SK-N-SH treated with all-trans-retinoic acid at 6 μM for 48 hours (cell line): ENCODE data around the gene SLC8B1.

Source experiments
- ARNTL ChIP-seq: fragments of 450-650 bp; formaldehyde crosslinking; IDR thresholded peaks from 2 replicates; pipeline ENCODE4 v1.5.0; 2020; ENCODE audit warnings: low read depth, mild to moderate bottlenecking, moderate library complexity, borderline replicate concordance
- BACH2 ChIP-seq: fragments of 250-450 bp; sonication (Bioruptor Pico); IDR thresholded peaks from 2 replicates; pipeline ENCODE4 v1.9.0; 2021; ENCODE audit warnings: mild to moderate bottlenecking, borderline replicate concordance
- CSDC2 ChIP-seq: fragments of 250-450 bp; sonication (Bioruptor Pico); IDR thresholded peaks from 2 replicates; pipeline ENCODE4 v1.5.0; 2020; ENCODE audit warnings: mild to moderate bottlenecking, moderate library complexity
- OSR1 ChIP-seq: fragments of 250-450 bp; sonication (Bioruptor Pico); IDR thresholded peaks from 2 replicates; pipeline ENCODE4 v1.8.0; 2022; ENCODE audit warnings: moderate library complexity, mild to moderate bottlenecking, inconsistent platforms
- RARB ChIP-seq: fragments of 250-450 bp; sonication (Bioruptor Pico); IDR thresholded peaks from 2 replicates; pipeline ENCODE4 v1.8.0; 2021; ENCODE audit warnings: mild to moderate bottlenecking, moderate library complexity
- ZC3H10 ChIP-seq: fragments of 250-450 bp; sonication (Bioruptor Pico); IDR thresholded peaks from 2 replicates; pipeline ENCODE4 v1.5.1; 2021; ENCODE audit warnings: mild to moderate bottlenecking, moderate library complexity
- ZFP3 ChIP-seq: fragments of 250-450 bp; sonication (Bioruptor Pico); IDR thresholded peaks from 2 replicates; pipeline ENCODE4 v1.5.0; 2020; ENCODE audit warnings: mild to moderate bottlenecking, moderate library complexity
- ZNF565 ChIP-seq: fragments of 450-650 bp; formaldehyde crosslinking; conservative IDR thresholded peaks from 2 replicates; pipeline ENCODE4 v1.5.0; 2020; ENCODE audit warnings: low read depth, mild to moderate bottlenecking, moderate library complexity
- TF ChIP-seq, protein P1 (sequence below): fragments of 250-450 bp; sonication (Bioruptor Pico); IDR thresholded peaks from 2 replicates; pipeline ENCODE4 v1.5.0; 2020; ENCODE audit warnings: mild to moderate bottlenecking, moderate library complexity
- TF ChIP-seq, protein P2 (sequence below): fragments of 250-450 bp; sonication (Bioruptor Pico); IDR thresholded peaks from 2 replicates; pipeline ENCODE4 v1.5.1; 2020; ENCODE audit warnings: low read depth, mild to moderate bottlenecking, moderate library complexity
- TF ChIP-seq, protein P3 (sequence below): fragments of 250-450 bp; sonication (Bioruptor Pico); IDR thresholded peaks from 2 replicates; pipeline ENCODE4 v1.8.0; 2020; ENCODE audit warnings: mild to moderate bottlenecking, moderate library complexity, borderline replicate concordance

DNA sequence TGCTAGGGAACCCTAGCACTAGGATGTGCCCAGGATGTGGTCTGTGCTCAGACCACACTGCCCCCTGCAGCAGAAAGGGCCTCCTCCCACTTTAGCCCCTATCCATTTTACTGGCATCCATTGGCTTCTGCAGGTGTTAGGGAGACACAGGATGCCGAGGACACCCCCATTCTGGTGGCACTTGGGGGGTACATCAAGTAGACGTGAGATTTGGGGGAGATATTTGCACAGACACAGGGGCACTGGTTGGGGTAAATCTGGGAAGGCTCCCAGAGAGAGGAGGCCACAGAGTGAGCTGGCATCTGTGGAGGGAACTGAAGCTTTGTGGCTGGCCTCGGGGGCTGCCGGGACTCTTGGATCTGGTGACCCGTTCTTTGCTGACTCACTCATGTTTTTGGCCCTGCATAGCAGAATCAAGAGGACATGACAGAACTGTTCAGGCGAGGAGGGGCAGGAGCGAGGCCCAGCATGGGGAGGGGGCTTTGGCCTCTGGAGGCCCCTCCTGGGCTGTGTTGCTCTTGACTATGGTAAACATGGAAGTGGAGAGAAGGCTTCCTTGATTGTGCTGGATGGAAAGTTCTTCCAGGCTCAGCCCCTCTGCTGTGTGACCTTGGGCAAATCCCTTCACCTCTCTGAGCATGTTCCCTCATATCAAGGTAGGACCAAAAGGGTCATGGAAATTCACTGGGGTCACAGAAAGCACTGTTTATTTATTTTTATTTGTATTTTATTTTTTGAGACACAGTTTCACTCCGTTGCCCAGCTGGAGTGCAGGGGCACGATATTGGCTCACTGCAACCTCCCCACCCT is 25.2 kb upstream of the SLC8B1 start:
- TF ChIP-seq, protein P1, sequence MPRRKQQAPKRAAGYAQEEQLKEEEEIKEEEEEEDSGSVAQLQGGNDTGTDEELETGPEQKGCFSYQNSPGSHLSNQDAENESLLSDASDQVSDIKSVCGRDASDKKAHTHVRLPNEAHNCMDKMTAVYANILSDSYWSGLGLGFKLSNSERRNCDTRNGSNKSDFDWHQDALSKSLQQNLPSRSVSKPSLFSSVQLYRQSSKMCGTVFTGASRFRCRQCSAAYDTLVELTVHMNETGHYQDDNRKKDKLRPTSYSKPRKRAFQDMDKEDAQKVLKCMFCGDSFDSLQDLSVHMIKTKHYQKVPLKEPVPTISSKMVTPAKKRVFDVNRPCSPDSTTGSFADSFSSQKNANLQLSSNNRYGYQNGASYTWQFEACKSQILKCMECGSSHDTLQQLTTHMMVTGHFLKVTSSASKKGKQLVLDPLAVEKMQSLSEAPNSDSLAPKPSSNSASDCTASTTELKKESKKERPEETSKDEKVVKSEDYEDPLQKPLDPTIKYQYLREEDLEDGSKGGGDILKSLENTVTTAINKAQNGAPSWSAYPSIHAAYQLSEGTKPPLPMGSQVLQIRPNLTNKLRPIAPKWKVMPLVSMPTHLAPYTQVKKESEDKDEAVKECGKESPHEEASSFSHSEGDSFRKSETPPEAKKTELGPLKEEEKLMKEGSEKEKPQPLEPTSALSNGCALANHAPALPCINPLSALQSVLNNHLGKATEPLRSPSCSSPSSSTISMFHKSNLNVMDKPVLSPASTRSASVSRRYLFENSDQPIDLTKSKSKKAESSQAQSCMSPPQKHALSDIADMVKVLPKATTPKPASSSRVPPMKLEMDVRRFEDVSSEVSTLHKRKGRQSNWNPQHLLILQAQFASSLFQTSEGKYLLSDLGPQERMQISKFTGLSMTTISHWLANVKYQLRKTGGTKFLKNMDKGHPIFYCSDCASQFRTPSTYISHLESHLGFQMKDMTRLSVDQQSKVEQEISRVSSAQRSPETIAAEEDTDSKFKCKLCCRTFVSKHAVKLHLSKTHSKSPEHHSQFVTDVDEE: no peak
- TF ChIP-seq ARNTL (CRISPR knock-in tag): no peak
- no peak for TF ChIP-seq ZFP3 (CRISPR knock-in tag)
- TF ChIP-seq, protein P2, sequence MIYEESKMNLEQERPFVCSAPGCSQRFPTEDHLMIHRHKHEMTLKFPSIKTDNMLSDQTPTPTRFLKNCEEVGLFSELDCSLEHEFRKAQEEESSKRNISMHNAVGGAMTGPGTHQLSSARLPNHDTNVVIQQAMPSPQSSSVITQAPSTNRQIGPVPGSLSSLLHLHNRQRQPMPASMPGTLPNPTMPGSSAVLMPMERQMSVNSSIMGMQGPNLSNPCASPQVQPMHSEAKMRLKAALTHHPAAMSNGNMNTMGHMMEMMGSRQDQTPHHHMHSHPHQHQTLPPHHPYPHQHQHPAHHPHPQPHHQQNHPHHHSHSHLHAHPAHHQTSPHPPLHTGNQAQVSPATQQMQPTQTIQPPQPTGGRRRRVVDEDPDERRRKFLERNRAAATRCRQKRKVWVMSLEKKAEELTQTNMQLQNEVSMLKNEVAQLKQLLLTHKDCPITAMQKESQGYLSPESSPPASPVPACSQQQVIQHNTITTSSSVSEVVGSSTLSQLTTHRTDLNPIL (CRISPR knock-in tag): no peak
- no peak for TF ChIP-seq CSDC2 (CRISPR knock-in tag)
- TF ChIP-seq, protein P3, sequence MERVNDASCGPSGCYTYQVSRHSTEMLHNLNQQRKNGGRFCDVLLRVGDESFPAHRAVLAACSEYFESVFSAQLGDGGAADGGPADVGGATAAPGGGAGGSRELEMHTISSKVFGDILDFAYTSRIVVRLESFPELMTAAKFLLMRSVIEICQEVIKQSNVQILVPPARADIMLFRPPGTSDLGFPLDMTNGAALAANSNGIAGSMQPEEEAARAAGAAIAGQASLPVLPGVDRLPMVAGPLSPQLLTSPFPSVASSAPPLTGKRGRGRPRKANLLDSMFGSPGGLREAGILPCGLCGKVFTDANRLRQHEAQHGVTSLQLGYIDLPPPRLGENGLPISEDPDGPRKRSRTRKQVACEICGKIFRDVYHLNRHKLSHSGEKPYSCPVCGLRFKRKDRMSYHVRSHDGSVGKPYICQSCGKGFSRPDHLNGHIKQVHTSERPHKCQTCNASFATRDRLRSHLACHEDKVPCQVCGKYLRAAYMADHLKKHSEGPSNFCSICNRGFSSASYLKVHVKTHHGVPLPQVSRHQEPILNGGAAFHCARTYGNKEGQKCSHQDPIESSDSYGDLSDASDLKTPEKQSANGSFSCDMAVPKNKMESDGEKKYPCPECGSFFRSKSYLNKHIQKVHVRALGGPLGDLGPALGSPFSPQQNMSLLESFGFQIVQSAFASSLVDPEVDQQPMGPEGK (CRISPR knock-in tag): no peak
- no peak for TF ChIP-seq RARB
- TF ChIP-seq OSR1: no peak
- no peak for TF ChIP-seq BACH2 (CRISPR knock-in tag)
- no peak for TF ChIP-seq ZNF565
- no peak for TF ChIP-seq ZC3H10 (CRISPR knock-in tag)
